ENCODE data around the gene ELMO1.
A peak's percentile ranks its signal among the peaks of the same experiment; 100 is the strongest.

DNA sequence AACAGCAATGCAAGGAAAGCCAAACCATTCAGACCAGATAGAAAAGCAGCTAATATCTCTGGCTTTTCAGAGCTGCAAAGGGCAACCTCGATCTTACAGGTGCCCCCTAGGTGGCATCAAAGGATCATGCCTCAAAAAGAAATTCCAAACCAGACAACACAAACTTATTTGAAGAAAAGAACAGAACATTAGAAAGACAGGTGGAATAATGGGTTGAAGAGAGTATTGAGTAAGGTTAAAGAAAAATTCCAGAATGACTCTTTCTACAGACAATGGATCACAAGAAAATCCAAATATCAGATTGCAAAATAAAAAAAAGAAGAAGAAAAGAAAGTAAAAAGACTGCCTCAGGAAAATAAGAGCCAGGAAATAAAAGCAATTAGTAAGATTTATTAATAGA is 213.7 kb downstream of the ELMO1 start:
- TF ChIP-seq, protein P1, sequence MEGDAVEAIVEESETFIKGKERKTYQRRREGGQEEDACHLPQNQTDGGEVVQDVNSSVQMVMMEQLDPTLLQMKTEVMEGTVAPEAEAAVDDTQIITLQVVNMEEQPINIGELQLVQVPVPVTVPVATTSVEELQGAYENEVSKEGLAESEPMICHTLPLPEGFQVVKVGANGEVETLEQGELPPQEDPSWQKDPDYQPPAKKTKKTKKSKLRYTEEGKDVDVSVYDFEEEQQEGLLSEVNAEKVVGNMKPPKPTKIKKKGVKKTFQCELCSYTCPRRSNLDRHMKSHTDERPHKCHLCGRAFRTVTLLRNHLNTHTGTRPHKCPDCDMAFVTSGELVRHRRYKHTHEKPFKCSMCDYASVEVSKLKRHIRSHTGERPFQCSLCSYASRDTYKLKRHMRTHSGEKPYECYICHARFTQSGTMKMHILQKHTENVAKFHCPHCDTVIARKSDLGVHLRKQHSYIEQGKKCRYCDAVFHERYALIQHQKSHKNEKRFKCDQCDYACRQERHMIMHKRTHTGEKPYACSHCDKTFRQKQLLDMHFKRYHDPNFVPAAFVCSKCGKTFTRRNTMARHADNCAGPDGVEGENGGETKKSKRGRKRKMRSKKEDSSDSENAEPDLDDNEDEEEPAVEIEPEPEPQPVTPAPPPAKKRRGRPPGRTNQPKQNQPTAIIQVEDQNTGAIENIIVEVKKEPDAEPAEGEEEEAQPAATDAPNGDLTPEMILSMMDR (IDR thresholded peaks at IDR 0.05): peak; percentile 86
- no peak for TF ChIP-seq ZFX (IDR thresholded peaks at IDR 0.05; ENCODE audit: borderline replicate concordance)

Data from 22Rv1 (cell line).